Measurements from ENCODE around the gene POGLUT2.
"Not testable (repeated sequence)": the region's sequence is repeated elsewhere in the genome, so short reads cannot be mapped to it uniquely, and the experiment has no call there.

Gene POGLUT2

DNA sequence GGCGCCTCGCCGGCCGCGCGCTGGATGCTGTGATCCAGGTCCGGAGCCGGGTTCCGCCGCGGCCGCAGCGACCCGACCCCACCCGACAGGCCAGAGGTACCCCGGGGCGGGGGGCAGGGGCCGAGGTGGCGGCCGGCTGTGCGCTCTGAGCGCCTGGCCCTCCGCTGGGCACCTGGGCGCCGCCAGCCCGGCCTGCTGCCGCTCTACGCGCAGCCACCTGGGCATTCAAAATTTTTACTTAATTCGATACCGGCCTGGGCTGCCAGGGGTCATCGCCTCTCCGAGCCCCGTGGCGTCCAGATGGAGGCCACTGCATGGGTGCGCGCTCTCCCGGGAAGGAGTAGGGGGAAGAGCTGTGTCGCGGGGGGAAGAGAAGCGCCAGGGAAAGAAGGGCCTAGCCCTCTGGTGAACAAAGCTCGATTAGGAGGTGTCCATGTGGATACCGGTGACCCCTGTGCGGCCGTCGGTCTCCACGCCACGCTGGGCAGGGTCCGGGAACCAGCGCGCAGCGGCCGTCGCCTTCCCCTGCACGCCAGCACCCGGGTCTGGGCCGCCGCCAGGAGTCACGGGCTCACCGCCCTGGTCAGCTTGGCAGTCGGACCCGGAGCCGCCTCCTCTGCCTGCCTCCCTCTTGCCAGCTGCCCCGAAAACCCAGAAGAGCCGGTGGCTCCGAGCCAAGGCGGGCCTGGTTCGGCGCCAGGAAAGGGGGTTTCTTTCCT lies 809 bp upstream of the POGLUT2 start:
- ChIA-PET CTCF (interaction anchor here (0.8 to 3.5 kb wide), 20 partner anchors 8 to 220 kb away, joined by 3 to 24 read pairs (median 6); partner anchors contain the start of genes ERCC5 and TEX30), POLR2A (no interaction called here)
- TF ChIP-seq, protein P1, sequence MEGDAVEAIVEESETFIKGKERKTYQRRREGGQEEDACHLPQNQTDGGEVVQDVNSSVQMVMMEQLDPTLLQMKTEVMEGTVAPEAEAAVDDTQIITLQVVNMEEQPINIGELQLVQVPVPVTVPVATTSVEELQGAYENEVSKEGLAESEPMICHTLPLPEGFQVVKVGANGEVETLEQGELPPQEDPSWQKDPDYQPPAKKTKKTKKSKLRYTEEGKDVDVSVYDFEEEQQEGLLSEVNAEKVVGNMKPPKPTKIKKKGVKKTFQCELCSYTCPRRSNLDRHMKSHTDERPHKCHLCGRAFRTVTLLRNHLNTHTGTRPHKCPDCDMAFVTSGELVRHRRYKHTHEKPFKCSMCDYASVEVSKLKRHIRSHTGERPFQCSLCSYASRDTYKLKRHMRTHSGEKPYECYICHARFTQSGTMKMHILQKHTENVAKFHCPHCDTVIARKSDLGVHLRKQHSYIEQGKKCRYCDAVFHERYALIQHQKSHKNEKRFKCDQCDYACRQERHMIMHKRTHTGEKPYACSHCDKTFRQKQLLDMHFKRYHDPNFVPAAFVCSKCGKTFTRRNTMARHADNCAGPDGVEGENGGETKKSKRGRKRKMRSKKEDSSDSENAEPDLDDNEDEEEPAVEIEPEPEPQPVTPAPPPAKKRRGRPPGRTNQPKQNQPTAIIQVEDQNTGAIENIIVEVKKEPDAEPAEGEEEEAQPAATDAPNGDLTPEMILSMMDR (IDR thresholded peaks at IDR 0.05; ENCODE audit: control extremely low read depth, extremely low read depth, low read depth, missing control alignments) = no peak
- DNase-seq (ENCODE audit: extremely low spot score) = peak; percentile 38

DNA sequence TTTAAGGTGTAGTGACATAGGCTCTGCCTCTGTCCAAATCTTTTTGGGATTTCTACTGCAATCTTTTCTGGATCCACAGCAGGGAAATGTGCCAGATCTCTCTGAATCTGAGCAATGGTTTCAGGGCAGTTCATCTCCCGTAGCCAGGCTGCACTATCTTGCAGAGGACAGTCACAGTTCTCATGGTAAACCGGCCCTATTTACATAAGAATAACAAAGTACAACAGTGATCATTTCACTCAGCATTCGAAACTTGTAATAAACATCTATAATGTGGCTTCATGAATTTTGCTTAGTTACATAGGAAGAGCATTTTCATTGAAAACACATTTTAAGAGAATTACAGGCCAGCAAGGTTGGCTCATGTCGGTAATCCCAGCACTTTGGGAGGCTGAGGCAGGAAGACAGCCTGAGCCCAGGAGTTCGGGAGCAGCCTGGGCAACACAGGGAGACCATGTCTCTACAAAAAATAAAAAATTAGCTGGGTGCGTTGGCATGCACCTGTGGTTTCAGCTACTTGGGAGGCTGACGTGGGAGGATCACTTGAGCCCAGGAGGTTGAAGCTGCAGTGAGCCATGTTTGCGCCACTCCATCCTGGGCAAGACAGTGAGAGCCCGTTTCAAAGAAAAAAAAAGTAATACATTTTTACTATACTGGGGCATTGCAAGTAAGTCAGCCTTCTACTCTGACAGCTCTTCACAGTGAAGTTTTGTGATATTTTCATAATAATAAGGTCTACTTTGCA lies 5.0 kb downstream of the POGLUT2 start:
- TF ChIP-seq, protein P1 (IDR thresholded peaks at IDR 0.05; ENCODE audit: control extremely low read depth, extremely low read depth, low read depth, missing control alignments) = no peak
- no peak for DNase-seq (ENCODE audit: extremely low spot score)
- POLR2A ChIA-PET = no interaction called here
- CTCF ChIA-PET = interaction anchor here (0.8 to 1.7 kb wide), 4 partner anchors 9 to 21 kb away, joined by 3 to 6 read pairs (median 4); no protein-coding TSS in a partner anchor

GRCh38 chr13:102792396-102792795 lies 6.4 kb downstream of the POGLUT2 start:
- no peak for DNase-seq (ENCODE audit: extremely low spot score)
- ChIA-PET POLR2A (no interaction called here), CTCF (interaction anchor here (1.7 kb wide), 1 partner anchor 10 kb away, joined by 6 read pairs; no protein-coding TSS in a partner anchor)
- TF ChIP-seq, protein P1 (IDR thresholded peaks at IDR 0.05; ENCODE audit: control extremely low read depth, extremely low read depth, low read depth, missing control alignments) = no peak

- ChIA-PET CTCF (interaction anchor here (0.8 to 2.9 kb wide), 7 partner anchors 9 to 197 kb away, joined by 3 to 14 read pairs (median 3); partner anchors contain the start of genes BIVM and POGLUT2), POLR2A (no interaction called here)
- DNase-seq (ENCODE audit: extremely low spot score) = no peak
- TF ChIP-seq, protein P1 (IDR thresholded peaks at IDR 0.05; ENCODE audit: control extremely low read depth, extremely low read depth, low read depth, missing control alignments) = no peak
Measured at GRCh38 chr13:102788683-102789082, 10.1 kb downstream of the POGLUT2 start.

DNA sequence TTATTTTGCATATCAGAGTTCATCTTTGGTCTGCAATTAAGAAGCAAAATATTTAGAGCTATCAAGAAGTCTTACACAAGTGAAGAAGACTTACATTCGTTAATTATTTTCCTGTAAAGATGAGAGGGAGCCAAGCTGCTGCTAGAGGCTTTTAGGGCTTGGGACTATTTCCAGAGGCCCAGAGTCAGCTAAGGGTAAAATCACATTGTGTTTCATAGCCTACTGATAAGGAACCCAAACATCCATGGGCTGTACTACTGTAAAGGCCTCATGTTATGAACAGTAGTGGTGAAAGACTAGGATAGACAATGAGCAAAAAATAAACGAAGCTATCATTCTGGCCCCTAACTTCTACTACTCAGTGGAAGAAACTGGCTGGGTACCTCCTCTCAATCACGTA lies 14.3 kb downstream of the POGLUT2 start:
- ChIA-PET CTCF (interaction anchor here (1.4 to 2.5 kb wide), 2 partner anchors 16 to 193 kb away, joined by 6 to 11 read pairs; no protein-coding TSS in a partner anchor), POLR2A (no interaction called here)
- no peak for DNase-seq (ENCODE audit: extremely low spot score)
- TF ChIP-seq, protein P1 (IDR thresholded peaks at IDR 0.05; ENCODE audit: control extremely low read depth, extremely low read depth, low read depth, missing control alignments) = no peak

DNA sequence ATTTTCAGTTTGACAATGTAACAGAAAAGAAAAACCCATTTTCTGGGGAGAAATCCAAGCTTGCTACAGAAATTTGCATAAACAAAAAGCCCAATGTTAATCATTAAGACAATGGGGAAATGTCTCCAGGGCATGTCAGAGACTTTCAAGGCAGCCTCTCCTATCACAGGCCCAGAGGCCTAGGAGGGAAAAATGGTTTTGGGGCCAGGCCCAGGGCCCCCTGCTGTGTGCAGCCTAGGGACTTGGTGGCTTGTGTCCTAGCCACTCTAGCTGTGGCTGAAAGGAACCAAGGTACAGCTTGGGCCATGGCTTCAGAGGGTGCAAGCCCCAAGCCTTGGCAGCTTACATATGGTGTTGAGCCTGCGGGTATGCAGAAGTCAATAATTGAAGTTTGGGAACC lies 17.2 kb downstream of the POGLUT2 start:
- no peak for DNase-seq (ENCODE audit: extremely low spot score)
- ChIA-PET POLR2A (no interaction called here), CTCF (interaction anchor here (1.6 to 4.1 kb wide), 2 partner anchors 11 to 19 kb away, joined by 3 to 13 read pairs; no protein-coding TSS in a partner anchor)
- TF ChIP-seq, protein P1 (IDR thresholded peaks at IDR 0.05; ENCODE audit: control extremely low read depth, extremely low read depth, low read depth, missing control alignments) = no peak

GRCh38 chr13:102780656-102781055 lies 18.1 kb downstream of the POGLUT2 start:
- POLR2A ChIA-PET; DNase-seq (ENCODE audit: extremely low spot score): not testable (repeated sequence)
- CTCF ChIA-PET = interaction anchor here (4.1 kb wide), 1 partner anchor 20 kb away, joined by 13 read pairs; no protein-coding TSS in a partner anchor

All from GM10248 (cell line).